HG03066 (cell line): ENCODE data around the gene TOX4.
"Not testable (repeated sequence)": the region's sequence is repeated elsewhere in the genome, so short reads cannot be mapped to it uniquely, and the experiment has no call there.

ENCODE experiments used
- ATAC-seq: cut with Tn5 transposase; IDR thresholded peaks from one replicate; pipeline ENCODE4 v1.9.1; 2021; ENCODE audit warnings: low read depth; ENCODE audit not compliant: unreplicated experiment

TOX4 gene

GRCh38 chr14:21476925-21477681, at the start of gene TOX4, which contains the start of gene RAB2B:
Gene TOX4, plus strand, starts transcription at chr14:21477195. Its CDS starts 84 bp downstream, at chr14:21477279.
Gene RAB2B, minus strand, starts transcription at chr14:21476959. Its CDS starts 87 bp downstream, at chr14:21476872.
- ATAC-seq = peak; percentile 99

DNA sequence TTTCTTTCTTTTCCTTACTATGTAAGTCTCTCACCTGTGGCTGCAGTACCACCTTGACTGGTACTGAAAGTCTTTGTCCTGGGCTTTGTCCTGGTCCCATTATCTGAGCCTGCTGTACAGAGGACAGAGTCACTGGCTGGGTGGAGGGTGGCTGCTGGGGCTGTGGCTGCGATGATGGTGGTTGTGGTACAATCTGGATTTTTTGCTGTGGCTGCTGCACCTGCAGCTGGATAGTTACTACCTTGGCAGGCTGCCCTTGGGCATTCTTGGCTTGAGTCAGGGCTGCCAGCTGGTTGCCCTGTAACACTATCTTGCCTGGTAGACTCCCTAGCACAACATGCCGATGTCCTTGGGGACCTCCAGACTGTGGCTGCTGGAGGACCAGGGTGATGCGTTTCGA, 48.1 kb upstream of the TOX4 start:
- no peak for ATAC-seq

- no peak for ATAC-seq
Observed at GRCh38 chr14:21431126-21431525, 45.9 kb upstream of the TOX4 start.

GRCh38 chr14:21436567-21437062, 40.4 kb upstream of the TOX4 start:
- ATAC-seq = peak; percentile 6

DNA sequence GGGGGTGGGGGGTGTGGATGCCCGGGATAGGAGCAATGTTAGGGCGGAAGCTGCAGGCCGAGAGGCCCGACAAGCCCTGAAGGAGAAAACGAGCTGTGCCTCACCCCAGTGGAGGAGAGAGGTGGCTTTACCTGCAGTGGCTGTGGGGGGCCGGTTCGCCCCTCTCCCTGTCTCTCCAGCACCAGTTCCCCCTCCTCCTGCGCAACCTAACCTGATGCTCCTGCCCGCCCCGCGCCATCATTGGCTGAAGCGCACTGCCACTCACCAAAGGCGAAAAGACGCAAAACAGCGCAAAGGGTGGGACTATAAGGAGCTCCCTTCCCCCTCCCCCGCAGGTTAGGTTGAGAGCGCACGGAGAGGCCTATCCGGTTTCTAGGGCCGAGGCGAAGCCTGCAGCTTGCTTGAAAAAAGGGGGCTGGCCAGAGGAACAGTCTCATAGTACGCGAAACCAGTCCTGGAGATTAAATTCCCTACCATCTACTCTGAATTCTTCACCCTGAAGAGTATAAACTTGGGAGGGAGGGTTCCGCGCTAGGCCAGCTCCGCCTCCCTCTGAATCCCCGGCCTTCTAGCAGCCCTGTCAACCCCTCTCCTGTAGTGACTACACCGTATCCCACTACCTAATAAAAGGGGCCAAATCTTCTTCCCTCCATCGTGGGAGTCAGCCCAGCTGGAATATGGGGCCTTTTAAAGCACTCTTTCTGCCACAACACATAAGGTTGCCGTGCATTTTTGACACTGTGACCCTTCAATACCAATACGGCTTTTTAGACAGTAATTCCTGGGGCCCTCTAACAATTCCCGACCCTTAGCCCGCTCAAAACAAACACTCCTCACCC, 39.7 kb upstream of the TOX4 start:
- ATAC-seq = peak; percentile 99

GRCh38 chr14:21440859-21441258, 36.1 kb upstream of the TOX4 start:
- ATAC-seq = no peak

DNA sequence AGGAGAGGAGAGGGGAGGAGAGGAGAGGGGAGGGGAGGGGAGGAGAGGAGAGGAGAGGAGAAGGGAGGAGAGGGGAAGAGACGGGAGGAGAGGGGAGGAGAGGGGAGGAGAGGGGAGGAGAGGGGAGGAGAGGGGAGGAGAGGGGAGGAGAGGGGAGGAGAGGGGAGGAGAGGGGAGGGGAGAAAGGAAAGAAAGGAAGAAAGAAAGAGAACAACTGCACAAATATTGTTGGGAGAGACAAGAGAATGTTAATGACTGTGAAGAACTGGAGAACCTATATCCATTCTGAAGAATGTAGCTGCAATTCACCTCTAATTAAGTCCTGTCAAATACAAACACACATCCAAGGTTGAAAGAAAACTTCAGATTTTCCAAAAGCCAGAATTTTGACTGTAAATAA, 34.3 kb upstream of the TOX4 start:
- ATAC-seq = not testable (repeated sequence)

DNA sequence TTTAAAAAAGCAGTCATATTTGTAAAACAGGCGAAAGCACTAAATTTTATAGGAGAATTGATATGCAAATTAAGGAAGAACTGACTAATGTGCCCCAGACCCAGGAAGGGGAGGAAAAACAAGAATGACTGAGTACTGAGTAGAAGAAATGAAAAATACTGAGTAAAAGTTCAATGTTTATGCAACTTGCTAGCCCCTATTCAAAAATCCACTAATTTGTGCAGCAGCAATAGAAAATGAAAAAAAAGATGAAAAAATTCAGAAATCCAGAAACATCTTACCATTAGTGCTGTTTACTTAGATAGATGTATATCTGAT, 27.1 kb upstream of the TOX4 start:
- no peak for ATAC-seq

DNA sequence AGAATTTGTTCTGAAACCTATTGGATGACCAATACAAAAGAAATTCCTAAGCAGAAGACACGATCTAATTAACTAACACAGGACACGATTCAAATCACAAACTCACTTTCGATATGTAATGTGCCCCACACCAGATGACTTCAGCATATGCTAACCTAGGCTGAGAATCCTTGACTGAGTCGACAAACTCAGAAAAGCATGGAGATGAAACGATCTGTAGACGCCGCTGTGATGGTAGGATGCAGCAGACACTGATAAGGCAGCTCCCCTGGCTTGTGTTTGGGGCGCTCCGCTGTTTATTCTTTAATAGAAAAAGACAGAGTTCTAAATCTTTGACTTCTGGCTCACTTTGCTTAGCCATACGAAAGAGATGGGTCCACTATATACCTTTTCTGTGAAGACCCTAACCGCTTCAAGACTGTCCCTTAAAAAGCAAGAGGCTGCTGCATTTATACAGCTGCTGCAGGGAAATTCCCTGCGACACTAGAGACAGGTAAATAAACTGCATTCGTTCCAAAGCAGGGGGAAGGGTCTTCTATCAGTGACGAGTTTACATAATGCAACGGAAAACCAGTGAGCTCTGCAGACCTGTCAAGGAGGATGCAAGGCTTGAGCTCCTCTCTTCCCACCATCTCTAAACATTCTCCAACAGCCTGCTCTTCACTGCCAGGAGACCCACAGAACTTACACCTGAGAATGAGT, 22.0 kb upstream of the TOX4 start:
- ATAC-seq = no peak

DNA sequence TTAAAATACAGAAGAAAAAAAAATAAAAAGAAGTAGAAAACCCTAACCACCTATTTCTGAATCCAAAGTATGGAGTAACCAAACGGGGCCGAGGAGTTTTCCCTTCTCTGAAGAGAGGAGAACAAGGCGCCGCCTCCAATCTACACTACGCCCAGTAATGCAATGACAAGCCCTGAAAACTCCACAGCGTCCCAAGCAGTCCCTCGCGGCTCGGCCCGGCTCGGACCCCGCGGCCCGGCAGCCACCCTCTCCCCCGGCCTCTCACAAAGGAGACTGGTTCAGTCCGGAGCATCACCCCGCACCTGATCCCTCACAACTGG, 21.4 kb upstream of the TOX4 start:
- peak; percentile 23 for ATAC-seq

- peak; percentile 94 for ATAC-seq
Observed at GRCh38 chr14:21455912-21456667, 20.9 kb upstream of the TOX4 start, which contains the start of gene CHD8. Gene CHD8, minus strand, starts transcription at chr14:21456123. Its CDS starts 24,480 bp downstream, at chr14:21431643.

GRCh38 chr14:21467616-21468015, 9.4 kb upstream of the TOX4 start:
- no peak for ATAC-seq

DNA sequence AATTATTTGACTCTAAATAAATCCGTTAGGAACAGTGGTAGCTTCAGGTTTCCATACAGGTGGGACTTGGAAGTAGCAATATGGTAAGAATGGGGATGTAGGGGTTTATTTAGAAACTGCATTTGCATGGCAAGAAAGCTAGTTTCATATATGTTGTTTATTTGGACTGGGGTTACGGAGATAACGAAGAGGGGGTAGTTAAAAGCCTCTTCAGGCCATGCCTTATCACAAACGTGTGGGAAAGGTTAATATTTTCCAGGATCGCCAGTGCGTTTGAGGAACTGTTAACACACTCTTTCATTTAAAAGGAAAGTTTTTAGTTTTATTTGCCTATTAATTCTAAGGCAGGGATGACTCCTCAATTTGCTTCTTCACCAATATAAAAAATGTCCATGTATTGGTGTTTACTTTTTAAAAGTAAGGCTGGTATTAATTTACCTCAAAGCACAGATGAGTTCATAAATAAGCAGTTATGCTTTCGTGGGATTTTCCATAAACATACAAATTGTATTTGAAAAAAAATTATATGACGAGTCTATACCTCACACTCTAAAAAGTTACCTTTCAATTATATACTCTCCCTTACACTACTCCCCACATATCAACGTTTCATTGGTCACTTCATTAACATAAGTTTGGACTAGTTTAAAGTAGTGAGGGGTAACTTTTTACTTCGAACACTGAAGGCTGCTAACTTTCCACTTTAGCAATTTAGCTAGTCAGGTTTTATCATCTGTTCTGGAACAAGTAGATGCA, 1.1 kb upstream of the TOX4 start:
- ATAC-seq = no peak

DNA sequence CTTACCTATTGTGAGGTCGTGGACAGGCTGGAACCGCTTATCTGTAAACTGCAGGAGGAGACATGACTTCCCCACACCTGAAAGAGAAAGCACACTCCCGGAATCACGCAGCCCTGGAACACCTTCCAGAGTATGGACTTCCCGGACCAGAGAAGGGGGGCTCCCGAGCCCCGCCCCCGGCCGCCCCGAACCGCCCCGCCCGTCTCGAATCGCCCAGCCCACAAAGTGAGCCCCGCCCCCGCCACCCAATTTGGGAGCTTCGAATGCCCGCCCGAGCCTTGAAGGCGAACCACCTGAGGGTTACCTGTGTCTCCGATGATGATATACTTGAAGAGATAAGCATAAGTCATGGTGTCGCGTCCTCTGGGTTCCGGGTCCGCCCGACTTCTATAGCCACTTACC, 471 bp upstream of the TOX4 start:
- ATAC-seq = no peak

GRCh38 chr14:21486640-21487087, 9.7 kb downstream of the TOX4 start:
- no peak for ATAC-seq

DNA sequence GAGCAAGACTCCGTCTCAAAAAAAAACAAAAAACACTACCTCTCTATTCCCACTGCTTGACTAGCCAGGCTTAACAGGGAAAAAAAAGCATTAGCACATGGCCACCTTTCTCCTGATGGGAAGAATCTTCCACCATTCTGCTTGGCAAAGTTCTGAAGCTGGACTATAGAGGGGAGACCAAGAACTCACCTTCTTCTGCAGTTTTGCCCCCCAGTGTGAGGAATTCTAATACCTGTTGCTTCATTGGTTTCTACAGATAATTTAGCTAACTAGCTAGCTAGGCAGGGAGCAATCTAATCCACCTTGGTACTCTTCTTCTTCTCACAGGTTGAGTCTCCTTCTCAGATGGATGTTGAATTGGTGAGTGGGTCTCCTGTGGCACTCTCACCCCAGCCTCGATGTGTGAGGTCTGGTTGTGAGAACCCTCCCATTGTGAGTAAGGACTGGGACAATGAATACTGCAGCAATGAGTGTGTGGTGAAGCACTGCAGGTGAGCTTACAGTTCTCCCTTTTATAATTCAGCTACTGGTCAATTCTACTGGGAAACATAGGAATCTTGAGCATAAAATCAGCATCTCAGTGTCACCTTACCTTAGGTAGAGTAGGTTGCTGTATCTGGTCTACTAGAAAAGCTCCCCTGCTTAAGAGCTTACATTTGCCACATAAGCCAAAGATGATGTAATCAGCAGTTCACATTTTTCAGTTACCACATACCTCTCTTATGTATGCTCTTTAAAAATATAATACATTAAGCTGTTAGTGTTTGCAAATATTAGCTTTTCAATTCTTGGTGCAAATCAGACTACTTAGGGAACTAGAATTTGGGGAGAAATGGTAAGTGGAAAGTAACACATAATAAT, 18.1 kb downstream of the TOX4 start:
- no peak for ATAC-seq

GRCh38 chr14:21496453-21496852, 19.5 kb downstream of the TOX4 start:
- no peak for ATAC-seq
